Measurements from ENCODE around the gene OGT.

Gene OGT

DNA sequence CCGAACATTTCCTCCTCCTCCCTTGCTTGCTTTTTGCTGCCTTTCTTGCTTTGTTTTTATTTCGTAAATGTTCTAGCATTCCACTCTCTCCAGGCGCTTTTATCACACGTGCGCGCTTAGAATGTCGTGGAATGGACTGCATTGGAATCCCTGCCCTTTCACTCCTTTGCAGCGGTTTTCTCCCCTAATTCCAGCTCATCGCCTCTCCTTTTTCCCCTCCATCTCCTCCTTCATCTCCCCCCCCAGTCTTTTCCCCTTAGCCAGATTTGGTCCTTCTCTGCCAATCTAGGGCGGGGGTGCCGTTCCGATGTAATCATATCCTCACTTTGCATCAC lies 579 bp downstream of the OGT start:
- Histone ChIP-seq H3K4me3 (replicated peaks; ENCODE audit: insufficient read depth, low read length) (peak overlapping the region; percentile 59), H3K27ac (replicated peaks) (peak overlapping the region; percentile 94), H3K27me3 (ENCODE audit: insufficient read depth, poor library complexity, severe bottlenecking) (no peaks in the 10 kb centered on the region)
- TF ChIP-seq, protein P1, sequence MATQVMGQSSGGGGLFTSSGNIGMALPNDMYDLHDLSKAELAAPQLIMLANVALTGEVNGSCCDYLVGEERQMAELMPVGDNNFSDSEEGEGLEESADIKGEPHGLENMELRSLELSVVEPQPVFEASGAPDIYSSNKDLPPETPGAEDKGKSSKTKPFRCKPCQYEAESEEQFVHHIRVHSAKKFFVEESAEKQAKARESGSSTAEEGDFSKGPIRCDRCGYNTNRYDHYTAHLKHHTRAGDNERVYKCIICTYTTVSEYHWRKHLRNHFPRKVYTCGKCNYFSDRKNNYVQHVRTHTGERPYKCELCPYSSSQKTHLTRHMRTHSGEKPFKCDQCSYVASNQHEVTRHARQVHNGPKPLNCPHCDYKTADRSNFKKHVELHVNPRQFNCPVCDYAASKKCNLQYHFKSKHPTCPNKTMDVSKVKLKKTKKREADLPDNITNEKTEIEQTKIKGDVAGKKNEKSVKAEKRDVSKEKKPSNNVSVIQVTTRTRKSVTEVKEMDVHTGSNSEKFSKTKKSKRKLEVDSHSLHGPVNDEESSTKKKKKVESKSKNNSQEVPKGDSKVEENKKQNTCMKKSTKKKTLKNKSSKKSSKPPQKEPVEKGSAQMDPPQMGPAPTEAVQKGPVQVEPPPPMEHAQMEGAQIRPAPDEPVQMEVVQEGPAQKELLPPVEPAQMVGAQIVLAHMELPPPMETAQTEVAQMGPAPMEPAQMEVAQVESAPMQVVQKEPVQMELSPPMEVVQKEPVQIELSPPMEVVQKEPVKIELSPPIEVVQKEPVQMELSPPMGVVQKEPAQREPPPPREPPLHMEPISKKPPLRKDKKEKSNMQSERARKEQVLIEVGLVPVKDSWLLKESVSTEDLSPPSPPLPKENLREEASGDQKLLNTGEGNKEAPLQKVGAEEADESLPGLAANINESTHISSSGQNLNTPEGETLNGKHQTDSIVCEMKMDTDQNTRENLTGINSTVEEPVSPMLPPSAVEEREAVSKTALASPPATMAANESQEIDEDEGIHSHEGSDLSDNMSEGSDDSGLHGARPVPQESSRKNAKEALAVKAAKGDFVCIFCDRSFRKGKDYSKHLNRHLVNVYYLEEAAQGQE (IDR thresholded peaks at IDR 0.05; ENCODE audit: insufficient replicate concordance, low read depth) = no peak
- TF ChIP-seq, protein P2, sequence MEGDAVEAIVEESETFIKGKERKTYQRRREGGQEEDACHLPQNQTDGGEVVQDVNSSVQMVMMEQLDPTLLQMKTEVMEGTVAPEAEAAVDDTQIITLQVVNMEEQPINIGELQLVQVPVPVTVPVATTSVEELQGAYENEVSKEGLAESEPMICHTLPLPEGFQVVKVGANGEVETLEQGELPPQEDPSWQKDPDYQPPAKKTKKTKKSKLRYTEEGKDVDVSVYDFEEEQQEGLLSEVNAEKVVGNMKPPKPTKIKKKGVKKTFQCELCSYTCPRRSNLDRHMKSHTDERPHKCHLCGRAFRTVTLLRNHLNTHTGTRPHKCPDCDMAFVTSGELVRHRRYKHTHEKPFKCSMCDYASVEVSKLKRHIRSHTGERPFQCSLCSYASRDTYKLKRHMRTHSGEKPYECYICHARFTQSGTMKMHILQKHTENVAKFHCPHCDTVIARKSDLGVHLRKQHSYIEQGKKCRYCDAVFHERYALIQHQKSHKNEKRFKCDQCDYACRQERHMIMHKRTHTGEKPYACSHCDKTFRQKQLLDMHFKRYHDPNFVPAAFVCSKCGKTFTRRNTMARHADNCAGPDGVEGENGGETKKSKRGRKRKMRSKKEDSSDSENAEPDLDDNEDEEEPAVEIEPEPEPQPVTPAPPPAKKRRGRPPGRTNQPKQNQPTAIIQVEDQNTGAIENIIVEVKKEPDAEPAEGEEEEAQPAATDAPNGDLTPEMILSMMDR (IDR thresholded peaks at IDR 0.05; ENCODE audit: insufficient read depth, low read length) = no peak
- TF ChIP-seq GABPA (IDR thresholded peaks at IDR 0.05; ENCODE audit: low read depth) = no peak
- TF ChIP-seq SPI1 (IDR thresholded peaks at IDR 0.05; ENCODE audit: borderline replicate concordance, low read depth) = no peak
- TF ChIP-seq POLR2AphosphoS5 (IDR thresholded peaks at IDR 0.05; ENCODE audit: low read depth) = no peak
- DNase-seq (ENCODE audit: low read depth in 1 of 2, low spot score in 1 of 2) = no peak

DNA sequence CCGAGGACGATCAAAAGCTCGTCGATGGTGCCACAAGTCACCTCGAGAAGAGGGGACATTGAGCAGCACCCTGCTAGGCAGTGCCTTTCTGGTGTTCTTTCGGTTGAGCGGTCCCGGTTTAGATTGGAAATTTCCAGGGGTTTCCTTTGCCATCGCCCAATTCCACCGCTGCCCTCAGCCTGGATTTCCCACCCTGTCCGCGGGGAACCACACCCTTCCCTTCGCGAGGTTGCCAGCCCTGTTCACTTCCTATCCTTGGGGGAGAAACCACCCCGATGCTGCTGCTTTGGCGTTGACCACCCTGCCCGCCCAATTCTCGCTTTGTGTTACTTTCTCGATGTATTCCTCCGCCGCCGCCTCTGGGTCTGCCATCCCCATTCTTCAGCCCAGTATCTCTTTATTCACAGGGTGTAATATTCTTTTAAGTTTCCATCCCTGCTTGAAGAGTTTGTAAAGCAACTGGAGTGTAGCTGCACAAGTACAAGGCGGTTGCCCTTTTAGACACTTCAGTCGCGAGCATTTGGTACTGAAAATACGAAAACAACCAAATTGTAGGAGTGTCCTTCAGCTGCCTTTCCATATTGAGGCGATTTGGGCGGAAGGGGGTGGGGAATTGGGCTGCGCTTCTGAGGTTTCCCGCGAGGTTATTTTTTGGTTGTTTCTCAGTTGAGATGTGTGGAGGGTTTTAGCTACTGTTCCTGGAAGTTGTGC lies 1.1 kb downstream of the OGT start:
- Histone ChIP-seq H3K27ac (replicated peaks) (peak overlapping the region; percentile 94), H3K4me3 (replicated peaks; ENCODE audit: insufficient read depth, low read length) (peak overlapping the region; percentile 59), H3K27me3 (ENCODE audit: insufficient read depth, poor library complexity, severe bottlenecking) (no peaks in the 10 kb centered on the region)
- TF ChIP-seq, protein P1 (IDR thresholded peaks at IDR 0.05; ENCODE audit: insufficient replicate concordance, low read depth) = no peak
- TF ChIP-seq POLR2AphosphoS5 (IDR thresholded peaks at IDR 0.05; ENCODE audit: low read depth) = 0 out of 2 replicates have a peak, but pooled peaks have one; percentile 30
- peak in 1 of 2 experiments; percentile 46 for DNase-seq (ENCODE audit: low read depth in 1 of 2, low spot score in 1 of 2)

DNA sequence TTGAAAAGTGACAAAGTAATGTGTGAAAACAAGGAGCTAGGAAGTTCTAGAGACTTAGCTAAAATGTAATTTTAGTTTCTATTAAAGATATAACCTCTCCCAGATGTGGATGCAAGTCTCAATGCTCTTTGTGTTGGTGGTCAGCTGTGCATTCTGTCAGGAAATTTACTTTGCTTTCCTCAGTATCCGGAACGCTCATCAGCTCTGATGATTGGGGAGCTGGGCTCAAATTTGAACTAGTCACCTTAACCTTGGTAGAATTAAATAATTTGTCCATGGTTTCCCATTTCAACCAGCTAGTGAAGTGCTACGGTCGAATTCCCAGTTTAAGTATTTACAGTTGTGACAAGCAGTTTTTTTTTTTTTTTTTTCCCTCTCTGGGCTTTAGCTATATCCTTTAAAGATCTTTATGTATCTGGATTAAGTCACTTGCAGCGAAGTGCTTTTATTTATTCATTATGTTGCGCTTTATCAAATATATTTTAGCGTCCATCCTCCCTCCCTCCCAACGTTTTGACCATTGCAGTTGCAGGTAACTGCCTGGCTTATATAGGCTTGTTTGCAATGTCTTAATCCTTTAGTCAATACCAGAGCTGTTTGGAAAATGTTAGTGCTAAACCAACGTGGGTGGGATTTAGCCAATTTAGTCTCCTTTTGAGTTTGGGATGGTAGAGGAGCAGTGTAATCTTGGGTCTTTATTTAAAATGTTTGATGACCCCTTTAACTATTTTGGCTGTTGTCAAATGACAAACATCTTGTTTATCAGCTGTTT lies 2.1 kb downstream of the OGT start:
- DNase-seq (ENCODE audit: low read depth in 1 of 2, low spot score in 1 of 2) = no peak

DNA sequence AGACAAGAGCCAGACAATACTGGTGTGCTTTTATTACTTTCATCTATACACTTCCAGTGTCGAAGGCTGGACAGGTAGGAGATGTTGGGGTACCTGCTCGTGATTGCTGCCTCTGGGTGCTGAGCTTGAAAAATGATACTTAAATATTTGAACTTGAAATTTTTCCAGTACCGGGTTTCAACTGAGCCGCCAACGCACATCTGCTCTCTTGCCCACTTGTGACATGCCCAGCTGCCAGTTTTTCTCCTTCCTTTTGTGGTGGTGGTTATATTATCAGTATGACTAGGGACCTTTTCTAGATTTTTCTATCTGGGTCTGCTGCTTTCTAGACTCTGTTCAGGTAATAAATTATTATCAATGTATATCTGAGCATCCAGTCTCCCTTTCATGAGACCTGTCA lies 3.4 kb downstream of the OGT start:
- no peak for DNase-seq (ENCODE audit: low read depth in 1 of 2, low spot score in 1 of 2)
- no peak overlapping the region for H3K27ac ChIP-seq (replicated peaks)
- peak overlapping the region; percentile 59 for H3K4me3 ChIP-seq (replicated peaks; ENCODE audit: insufficient read depth, low read length)
- TF ChIP-seq POLR2AphosphoS5 (IDR thresholded peaks at IDR 0.05; ENCODE audit: low read depth) (no peak), SPI1 (IDR thresholded peaks at IDR 0.05; ENCODE audit: borderline replicate concordance, low read depth) (no peak), GABPA (IDR thresholded peaks at IDR 0.05; ENCODE audit: low read depth) (no peak)
- TF ChIP-seq, protein P1 (IDR thresholded peaks at IDR 0.05; ENCODE audit: insufficient replicate concordance, low read depth) = no peak
- TF ChIP-seq, protein P2 (IDR thresholded peaks at IDR 0.05; ENCODE audit: insufficient read depth, low read length) = no peak
- no peaks in the 10 kb centered on the region for H3K27me3 ChIP-seq (ENCODE audit: insufficient read depth, poor library complexity, severe bottlenecking)

More for the DNA sequence above, 2.1 kb downstream of the OGT start:
- peak overlapping the region; percentile 59 for H3K4me3 ChIP-seq (replicated peaks; ENCODE audit: insufficient read depth, low read length)
- H3K27me3 ChIP-seq (ENCODE audit: insufficient read depth, poor library complexity, severe bottlenecking) = no peaks in the 10 kb centered on the region
- peak overlapping the region; percentile 94 for H3K27ac ChIP-seq (replicated peaks)
- TF ChIP-seq POLR2AphosphoS5 (IDR thresholded peaks at IDR 0.05; ENCODE audit: low read depth) (no peak), GABPA (IDR thresholded peaks at IDR 0.05; ENCODE audit: low read depth) (no peak), SPI1 (IDR thresholded peaks at IDR 0.05; ENCODE audit: borderline replicate concordance, low read depth) (no peak)
- TF ChIP-seq, protein P2 (IDR thresholded peaks at IDR 0.05; ENCODE audit: insufficient read depth, low read length) = no peak

All from HL-60 (cell line).